Panc1 (cell line): Measurements from ENCODE around the gene FAM24B. TPM values are rescaled to one million over a fixed set of nuclear protein-coding genes. Genes with fewer than 3 reads are reported as not detected.

Source experiments
- ATAC-seq: fragments of 200-7000 bp; cut with Tn5 transposase; 2 replicates; pipeline ENCODE4 v1.9.1; 2020; ENCODE audit warnings: mild to moderate bottlenecking, moderate library complexity
- BruUV-seq: library from RNA; stranded (reverse); fragments of 400-500 nt; replicated peaks from 2 replicates; lab custom pipeline; 2021; lab: Mats Ljungman, UMichigan
- CTCF ChIA-PET: fragments of 300-600 bp; sonication (Branson Sonifier 250); formaldehyde crosslinking; loops from one replicate; lab custom pipeline; 2022; ENCODE audit warnings: antibody characterized with exemption; lab: Charles Lee
- POLR2A ChIA-PET: fragments of 300-600 bp; sonication (Branson Sonifier 250); formaldehyde crosslinking; loops from one replicate; lab custom pipeline; 2022; ENCODE audit warnings: antibody characterized with exemption; lab: Charles Lee
- DNase-seq: peaks from one replicate; pipeline ENCODE4 v3.0.0-alpha.2; 2010; ENCODE audit warnings: low read depth, low spot score
- H3K27ac ChIP-seq: 2 replicates; pipeline ENCODE4 v1.5.1; 2011; ENCODE audit warnings: mild to moderate bottlenecking, low read length, inconsistent platforms
- H3K27me3 ChIP-seq: fragments of 200-500 bp; sonication (Bioruptor generic); 2 replicates; pipeline ENCODE4 v1.6.0; 2014; ENCODE audit warnings: low read length, inconsistent platforms; ENCODE audit not compliant: control insufficient read depth, insufficient read depth
- H3K36me3 ChIP-seq: fragments of 200-500 bp; sonication (Bioruptor generic); 2 replicates; pipeline ENCODE4 v1.5.1; 2014; ENCODE audit warnings: inconsistent platforms, mild to moderate bottlenecking, low read length, moderate library complexity; ENCODE audit not compliant: control insufficient read depth, insufficient read depth
- H3K4me1 ChIP-seq: 2 replicates; pipeline ENCODE4 v1.5.1; 2011; ENCODE audit warnings: inconsistent platforms, mild to moderate bottlenecking, low read length, moderate library complexity; ENCODE audit not compliant: control insufficient read depth, insufficient read depth
- H3K4me3 ChIP-seq, 2 experiments: 2 replicates each; pipeline ENCODE4 v1.5.1; 2011 to 2012; ENCODE audit warnings: low read depth in 2 of 2, low read length in 2 of 2, mild to moderate bottlenecking in 2 of 2, inconsistent platforms in 1 of 2, moderate library complexity in 1 of 2
- H3K9me3 ChIP-seq: fragments of 200-500 bp; sonication (Bioruptor generic); 2 replicates; pipeline ENCODE4 v1.5.1; 2014; ENCODE audit warnings: low read depth, mild to moderate bottlenecking, inconsistent platforms, low read length, moderate library complexity; ENCODE audit not compliant: control insufficient read depth, insufficient read depth
- CTCF ChIP-seq: fragments of 450-650 bp; IDR thresholded peaks from 2 replicates; pipeline ENCODE4 v1.5.1; 2017; ENCODE audit warnings: mild to moderate bottlenecking
- POLR2AphosphoS5 ChIP-seq: IDR thresholded peaks from 2 replicates; pipeline ENCODE4 v1.6.1; 2012; ENCODE audit warnings: mild to moderate bottlenecking, low read depth, low read length, moderate library complexity
- SIN3A ChIP-seq: IDR thresholded peaks from 2 replicates; pipeline ENCODE4 v1.6.1; 2012; ENCODE audit warnings: low read depth, mild to moderate bottlenecking, low read length, moderate library complexity, borderline replicate concordance; ENCODE audit not compliant: insufficient read depth
- TCF7L2 ChIP-seq: IDR thresholded peaks from 2 replicates; pipeline ENCODE4 v1.6.1; 2011; ENCODE audit warnings: mild to moderate bottlenecking, low read depth, low read length, inconsistent platforms
- in situ Hi-C: cut with HindIII; loops from 2 replicates; pipeline ENCODE4 v1.10.0; 2016; ENCODE audit warnings: low sequenced_read_pairs, low pct_unique_long_range_greater_than_20kb
- intact Hi-C: fragments of 100-400 bp; cut with micrococcal nuclease; formaldehyde crosslinking; loops from one replicate; pipeline ENCODE4 v1.10.0; 2022; ENCODE audit not compliant: unreplicated experiment
- total RNA-seq: library from RNA; stranded (reverse); gene quantifications from one replicate; pipeline ENCODE4 v1.2.1, GENCODE V29; 2021; ENCODE audit not compliant: unreplicated experiment
- TF ChIP-seq, protein P1 (sequence below), 2 experiments: IDR thresholded peaks; 2 replicates each; pipeline ENCODE4 v1.6.1; 2011 to 2012; ENCODE audit warnings: low read depth in 2 of 2, control low read depth in 1 of 2, low read length in 1 of 2, mild to moderate bottlenecking in 1 of 2, moderate library complexity in 1 of 2; ENCODE audit not compliant: insufficient read depth in 1 of 2

Gene FAM24B
- total RNA-seq, 1 experiment from 2014 or later, result 21.3 TPM

DNA sequence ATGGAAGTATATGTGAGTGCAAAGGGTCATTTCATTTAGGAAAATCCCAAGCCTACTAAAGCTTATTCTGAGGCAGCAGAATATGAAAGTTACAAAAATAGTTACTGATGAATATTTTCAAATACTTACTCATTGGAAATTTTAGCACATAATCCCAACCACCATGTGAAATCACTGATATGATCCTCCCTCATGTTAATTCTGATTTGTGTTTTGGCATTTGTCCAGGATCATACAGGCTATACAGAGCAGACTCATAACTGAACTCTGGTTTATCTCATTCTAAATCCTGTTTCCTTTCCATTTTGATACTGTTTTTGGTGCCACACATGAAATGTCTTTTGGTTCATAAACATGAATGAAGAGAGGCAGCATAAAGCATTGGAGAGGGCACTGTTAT lies 3.4 kb upstream of the FAM24B start:
- Histone ChIP-seq H3K4me3 (no peak overlapping the region), H3K27ac (no peak overlapping the region), H3K36me3 (peaks cover 6% of the 10 kb centered on the region; the same call in 1 of the 2 replicates), H3K9me3 (no peaks in the 10 kb centered on the region), H3K27me3 (no peaks in the 10 kb centered on the region), H3K4me1 (peaks cover 16% of the 10 kb centered on the region)
- intact Hi-C loops, result no loop called here
- in situ Hi-C loops, result no loop called here
- TF ChIP-seq POLR2AphosphoS5 (no peak), TCF7L2 (no peak), CTCF (no peak), SIN3A (no peak)
- TF ChIP-seq, protein P1, sequence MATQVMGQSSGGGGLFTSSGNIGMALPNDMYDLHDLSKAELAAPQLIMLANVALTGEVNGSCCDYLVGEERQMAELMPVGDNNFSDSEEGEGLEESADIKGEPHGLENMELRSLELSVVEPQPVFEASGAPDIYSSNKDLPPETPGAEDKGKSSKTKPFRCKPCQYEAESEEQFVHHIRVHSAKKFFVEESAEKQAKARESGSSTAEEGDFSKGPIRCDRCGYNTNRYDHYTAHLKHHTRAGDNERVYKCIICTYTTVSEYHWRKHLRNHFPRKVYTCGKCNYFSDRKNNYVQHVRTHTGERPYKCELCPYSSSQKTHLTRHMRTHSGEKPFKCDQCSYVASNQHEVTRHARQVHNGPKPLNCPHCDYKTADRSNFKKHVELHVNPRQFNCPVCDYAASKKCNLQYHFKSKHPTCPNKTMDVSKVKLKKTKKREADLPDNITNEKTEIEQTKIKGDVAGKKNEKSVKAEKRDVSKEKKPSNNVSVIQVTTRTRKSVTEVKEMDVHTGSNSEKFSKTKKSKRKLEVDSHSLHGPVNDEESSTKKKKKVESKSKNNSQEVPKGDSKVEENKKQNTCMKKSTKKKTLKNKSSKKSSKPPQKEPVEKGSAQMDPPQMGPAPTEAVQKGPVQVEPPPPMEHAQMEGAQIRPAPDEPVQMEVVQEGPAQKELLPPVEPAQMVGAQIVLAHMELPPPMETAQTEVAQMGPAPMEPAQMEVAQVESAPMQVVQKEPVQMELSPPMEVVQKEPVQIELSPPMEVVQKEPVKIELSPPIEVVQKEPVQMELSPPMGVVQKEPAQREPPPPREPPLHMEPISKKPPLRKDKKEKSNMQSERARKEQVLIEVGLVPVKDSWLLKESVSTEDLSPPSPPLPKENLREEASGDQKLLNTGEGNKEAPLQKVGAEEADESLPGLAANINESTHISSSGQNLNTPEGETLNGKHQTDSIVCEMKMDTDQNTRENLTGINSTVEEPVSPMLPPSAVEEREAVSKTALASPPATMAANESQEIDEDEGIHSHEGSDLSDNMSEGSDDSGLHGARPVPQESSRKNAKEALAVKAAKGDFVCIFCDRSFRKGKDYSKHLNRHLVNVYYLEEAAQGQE (IDR thresholded peaks at IDR 0.05; ENCODE audit: insufficient read depth in 1 of 2, low read depth in 2 of 2, low read length in 1 of 2), result no peak
- DNase-seq (no peak), ATAC-seq (no peak)
- BruUV-seq, result no TSS peak
- POLR2A ChIA-PET, result no interaction called here
- CTCF ChIA-PET, result no interaction called here

DNA sequence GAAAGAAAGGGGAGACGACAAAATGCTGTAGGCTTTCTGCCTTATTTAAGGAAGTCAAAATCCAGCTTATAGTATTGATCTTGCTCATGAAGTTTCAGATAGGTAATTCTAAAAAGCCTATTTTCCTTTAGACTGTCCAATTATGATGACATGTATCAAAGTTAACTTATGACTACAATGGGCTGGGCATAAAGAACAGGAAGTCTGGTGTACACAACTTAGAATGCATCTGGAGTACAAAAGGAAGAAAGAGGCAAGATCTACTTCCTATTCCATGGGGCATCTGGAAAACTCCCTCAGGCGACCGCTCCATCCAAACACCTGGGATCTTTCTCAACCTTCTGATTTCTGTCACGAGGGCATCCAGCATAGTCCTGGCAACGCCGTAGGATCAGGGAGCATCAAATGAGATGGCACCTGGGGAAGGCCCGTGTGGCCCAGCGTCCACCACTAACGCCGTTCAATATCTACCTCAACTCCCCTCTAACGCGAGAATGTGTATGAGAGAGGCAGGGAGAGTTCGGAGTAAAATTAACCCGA lies 512 bp downstream of the FAM24B start:
- H3K4me1 ChIP-seq, result peaks cover 24% of the 10 kb centered on the region
- in situ Hi-C loops, result no loop called here
- H3K4me3 ChIP-seq, result peak overlapping the region; percentile 97
- TSS peak; percentile 83 for BruUV-seq
- CTCF ChIA-PET, result no interaction called here
- POLR2A ChIA-PET, result no interaction called here
- H3K27ac ChIP-seq, result peak overlapping the region; percentile 99
- H3K27me3 ChIP-seq, result no peaks in the 10 kb centered on the region
- H3K9me3 ChIP-seq, result peaks cover 15% of the 10 kb centered on the region
- H3K36me3 ChIP-seq, result peaks cover 4% of the 10 kb centered on the region; the same call in 1 of the 2 replicates
- intact Hi-C loops, result no loop called here
- ATAC-seq (peak; percentile 65), DNase-seq (no peak)
- TF ChIP-seq TCF7L2 (no peak), SIN3A (no peak), POLR2AphosphoS5 (no peak), CTCF (no peak)
- TF ChIP-seq, protein P1 (IDR thresholded peaks at IDR 0.05; ENCODE audit: insufficient read depth in 1 of 2, low read depth in 2 of 2, low read length in 1 of 2), result no peak
